Endothelial cell of umbilical vein (primary cell): ENCODE measurements around the gene ROBO2. TPM values are rescaled to one million over a fixed set of nuclear protein-coding genes. Genes with fewer than 3 reads are reported as not detected.

Source experiments
- BruUV-seq: library from RNA; stranded (reverse); fragments of 400-500 nt; replicated peaks from 2 replicates; lab custom pipeline; 2021; lab: Mats Ljungman, UMichigan
- CTCF ChIA-PET: fragments of 300-600, 350-600 bp; sonication (Branson Sonifier 250); formaldehyde crosslinking; loops from one replicate; lab custom pipeline; 2021; ENCODE audit warnings: antibody characterized with exemption, inconsistent platforms; lab: Charles Lee
- POLR2A ChIA-PET: fragments of 300-600, 350-600 bp; sonication (Branson Sonifier 250); formaldehyde crosslinking; loops from one replicate; lab custom pipeline; 2021; ENCODE audit warnings: antibody characterized with exemption, inconsistent platforms; lab: Charles Lee
- DNase-seq: peaks from one replicate; pipeline ENCODE4 v3.0.0-alpha.2; 2011; ENCODE audit warnings: low read depth, low spot score
- FAIRE-seq: peaks from 2 replicates; lab custom pipeline; 2011; peaks lifted over from hg19 to GRCh38; lab: Jason Lieb, UNC
- H2AFZ ChIP-seq: 2 replicates; pipeline ENCODE4 v1.6.0; 2012; ENCODE audit warnings: low read depth, low read length, control low read depth, inconsistent platforms
- H3K27ac ChIP-seq: 2 replicates; pipeline ENCODE4 v1.5.1; 2011; ENCODE audit warnings: low read depth, mild to moderate bottlenecking, control low read depth, low read length, moderate library complexity; ENCODE audit not compliant: insufficient read depth
- H3K27me3 ChIP-seq, 2 experiments: 2 replicates each; pipeline versions ENCODE4 v1.6.0 to v1.6.1; 2011; ENCODE audit warnings: low read length in 2 of 2, mixed read lengths in 1 of 2; ENCODE audit not compliant: control insufficient read depth in 2 of 2, insufficient read depth in 2 of 2
- H3K36me3 ChIP-seq, 2 experiments: 2 replicates in 1 of 2; 3 replicates in 1 of 2; pipeline ENCODE4 v1.5.1; 2011; ENCODE audit warnings: low read length in 2 of 2, mild to moderate bottlenecking in 1 of 2, moderate library complexity in 1 of 2; ENCODE audit not compliant: control insufficient read depth in 2 of 2, insufficient read depth in 2 of 2; ENCODE audit errors: extremely low read depth in 1 of 2
- H3K4me1 ChIP-seq: 3 replicates; pipeline ENCODE4 v1.5.1; 2011; ENCODE audit warnings: mild to moderate bottlenecking, low read length; ENCODE audit not compliant: control insufficient read depth, insufficient read depth; ENCODE audit errors: extremely low read depth
- H3K4me2 ChIP-seq: 2 replicates; pipeline ENCODE4 v1.6.1; 2011; ENCODE audit warnings: low read length, control low read depth, mixed read lengths; ENCODE audit not compliant: insufficient read depth
- H3K4me3 ChIP-seq, 3 experiments: fragments of 200-600 bp in 1 of 3; sonication (generic), shearing (Covaris generic) in 1 of 3; replicated peaks in 1 of 3; 2 replicates each; pipeline ENCODE4 v1.5.1; 2011 to 2016; ENCODE audit warnings: control low read depth in 3 of 3, low read length in 3 of 3, mild to moderate bottlenecking in 2 of 3, inconsistent platforms in 1 of 3, low read depth in 1 of 3, moderate library complexity in 1 of 3; ENCODE audit not compliant: insufficient read depth in 1 of 3
- H3K79me2 ChIP-seq: 2 replicates; pipeline ENCODE4 v1.6.0; 2012; ENCODE audit warnings: low read length, inconsistent platforms; ENCODE audit not compliant: control insufficient read depth, insufficient read depth
- H3K9ac ChIP-seq: replicated peaks from 2 replicates; pipeline ENCODE3; 2011; ENCODE audit warnings: low read length, control low read depth; ENCODE audit not compliant: insufficient read depth; ENCODE audit errors: extremely low read depth
- H3K9me1 ChIP-seq: replicated peaks from 3 replicates; pipeline ENCODE4 v1.6.0; 2011; ENCODE audit warnings: mild to moderate bottlenecking, low read length; ENCODE audit not compliant: control insufficient read depth, insufficient read depth; ENCODE audit errors: extremely low read depth
- H3K9me3 ChIP-seq: replicated peaks from 2 replicates; pipeline ENCODE4 v1.5.1; 2012; ENCODE audit warnings: low read length, inconsistent platforms; ENCODE audit not compliant: control insufficient read depth, insufficient read depth
- H4K20me1 ChIP-seq: replicated peaks from 2 replicates; pipeline ENCODE3; 2011; ENCODE audit warnings: mild to moderate bottlenecking, low read length; ENCODE audit not compliant: control insufficient read depth, insufficient read depth; ENCODE audit errors: extremely low read depth
- EZH2 ChIP-seq: IDR thresholded peaks from 2 replicates; pipeline ENCODE4 v1.6.1; 2012; ENCODE audit warnings: borderline replicate concordance, low read depth, mild to moderate bottlenecking, moderate library complexity, low read length, inconsistent platforms; ENCODE audit not compliant: severe bottlenecking
- FOS ChIP-seq: IDR thresholded peaks from 2 replicates; pipeline ENCODE4 v1.6.1; 2011; ENCODE audit warnings: mild to moderate bottlenecking, low read length, moderate library complexity, borderline replicate concordance; ENCODE audit not compliant: insufficient read depth
- GATA2 ChIP-seq: IDR thresholded peaks from 2 replicates; pipeline ENCODE4 v1.7.0; 2011; ENCODE audit warnings: low read depth, mild to moderate bottlenecking, moderate library complexity, mixed read lengths, low read length; ENCODE audit not compliant: insufficient read length, insufficient read depth
- JUN ChIP-seq: IDR thresholded peaks from 2 replicates; pipeline ENCODE4 v1.6.1; 2011; ENCODE audit warnings: borderline replicate concordance, low read depth; ENCODE audit not compliant: insufficient read length, insufficient read depth
- MYC ChIP-seq: IDR thresholded peaks from one replicate; pipeline ENCODE4 v1.6.1; 2011; ENCODE audit warnings: mild to moderate bottlenecking, low read depth, low read length
- POLR2A ChIP-seq: IDR thresholded peaks from 2 replicates; pipeline ENCODE4 v1.6.1; 2012; ENCODE audit warnings: low read depth, mild to moderate bottlenecking, control low read depth, low read length
- POLR2AphosphoS5 ChIP-seq: IDR thresholded peaks from 2 replicates; pipeline ENCODE4 v1.6.1; 2012; ENCODE audit warnings: low read depth, mild to moderate bottlenecking, control low read depth, low read length, moderate library complexity; ENCODE audit not compliant: insufficient read depth
- dilution Hi-C: fragments of 300-500 bp; cut with MboI; formaldehyde crosslinking; loops from one replicate; pipeline ENCODE4 v1.15.0; 2019; ENCODE audit warnings: low sequenced_read_pairs; ENCODE audit not compliant: extremely low pct_ligation_motif_present
- intact Hi-C: fragments of 100-400 bp; cut with micrococcal nuclease; formaldehyde crosslinking; loops from one replicate; pipeline ENCODE4 v1.10.0; 2022
- polyA plus RNA-seq, 4 experiments: library from polyadenylated mRNA; depleted of rRNA in 3 of 4; stranded (reverse) in 3 of 4; unstranded in 1 of 4; fragments of >200 nt; gene quantifications; 2 replicates each; pipeline versions ENCODE4 v1.2.1 to v1.2.3, GENCODE V29; 2011 to 2012; ENCODE audit warnings: missing spikeins in 1 of 4
- total RNA-seq: library from RNA; stranded (reverse); gene quantifications from 2 replicates; pipeline ENCODE4 v1.2.3, GENCODE V29; 2021
- TF ChIP-seq, protein P1 (sequence below), 2 donors: IDR thresholded peaks; 1 replicate in 1 of 2; 2 replicates in 1 of 2; pipeline ENCODE4 v1.5.1; 2011; ENCODE audit warnings: low read length in 2 of 2, mild to moderate bottlenecking in 2 of 2, moderate library complexity in 2 of 2, control low read depth in 1 of 2, inconsistent platforms in 1 of 2, low read depth in 1 of 2; ENCODE audit not compliant: insufficient read depth in 1 of 2; ENCODE audit errors: extremely low read depth in 1 of 2
- TF ChIP-seq, protein P2 (sequence below): IDR thresholded peaks from 2 replicates; pipeline ENCODE4 v1.6.1; 2011; ENCODE audit not compliant: insufficient read depth, insufficient read length

ROBO2 gene
- total and polyA plus RNA-seq, 2 donors (not counting 3 experiments of a cell fraction or from before 2014, with no cell fraction given): not detected

DNA sequence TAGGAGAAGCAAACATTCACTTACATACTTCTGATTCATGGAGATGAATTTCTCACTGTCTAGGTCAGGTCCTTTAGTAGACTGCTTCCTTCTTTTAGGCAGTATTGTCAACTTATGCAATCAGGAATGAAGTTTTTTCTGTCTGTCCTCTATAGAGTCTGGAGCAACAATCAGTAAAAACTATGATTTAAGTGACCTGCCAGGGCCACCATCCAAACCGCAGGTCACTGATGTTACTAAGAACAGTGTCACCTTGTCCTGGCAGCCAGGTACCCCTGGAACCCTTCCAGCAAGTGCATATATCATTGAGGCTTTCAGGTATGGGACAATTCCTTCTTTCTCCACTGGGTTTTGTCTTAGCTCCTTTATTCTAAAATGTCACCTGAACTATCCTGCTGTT is 523.1 kb downstream of the ROBO2 start:
- intact Hi-C loops (no loop called here), dilution Hi-C loops (no loop called here)
- no peak for DNase-seq
- H3K4me2 ChIP-seq: no peak overlapping the region
- POLR2A ChIA-PET: no interaction called here
- no peak overlapping the region for H3K4me3 ChIP-seq
- no peak overlapping the region for H3K27ac ChIP-seq
- TF ChIP-seq MYC (no peak), EZH2 (no peak), JUN (no peak)
- TF ChIP-seq, protein P1, sequence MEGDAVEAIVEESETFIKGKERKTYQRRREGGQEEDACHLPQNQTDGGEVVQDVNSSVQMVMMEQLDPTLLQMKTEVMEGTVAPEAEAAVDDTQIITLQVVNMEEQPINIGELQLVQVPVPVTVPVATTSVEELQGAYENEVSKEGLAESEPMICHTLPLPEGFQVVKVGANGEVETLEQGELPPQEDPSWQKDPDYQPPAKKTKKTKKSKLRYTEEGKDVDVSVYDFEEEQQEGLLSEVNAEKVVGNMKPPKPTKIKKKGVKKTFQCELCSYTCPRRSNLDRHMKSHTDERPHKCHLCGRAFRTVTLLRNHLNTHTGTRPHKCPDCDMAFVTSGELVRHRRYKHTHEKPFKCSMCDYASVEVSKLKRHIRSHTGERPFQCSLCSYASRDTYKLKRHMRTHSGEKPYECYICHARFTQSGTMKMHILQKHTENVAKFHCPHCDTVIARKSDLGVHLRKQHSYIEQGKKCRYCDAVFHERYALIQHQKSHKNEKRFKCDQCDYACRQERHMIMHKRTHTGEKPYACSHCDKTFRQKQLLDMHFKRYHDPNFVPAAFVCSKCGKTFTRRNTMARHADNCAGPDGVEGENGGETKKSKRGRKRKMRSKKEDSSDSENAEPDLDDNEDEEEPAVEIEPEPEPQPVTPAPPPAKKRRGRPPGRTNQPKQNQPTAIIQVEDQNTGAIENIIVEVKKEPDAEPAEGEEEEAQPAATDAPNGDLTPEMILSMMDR (IDR thresholded peaks at IDR 0.05; ENCODE audit: extremely low read depth in 1 of 2, insufficient read depth in 1 of 2, low read depth in 1 of 2, low read length in 2 of 2): no peak
- TF ChIP-seq, protein P2, sequence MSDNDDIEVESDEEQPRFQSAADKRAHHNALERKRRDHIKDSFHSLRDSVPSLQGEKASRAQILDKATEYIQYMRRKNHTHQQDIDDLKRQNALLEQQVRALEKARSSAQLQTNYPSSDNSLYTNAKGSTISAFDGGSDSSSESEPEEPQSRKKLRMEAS: no peak
- H3K9me3 ChIP-seq: no peaks in the 10 kb centered on the region
- CTCF ChIA-PET: interaction anchor here (1.2 kb wide), 1 partner anchor 16 kb away, joined by 4 read pairs; no protein-coding TSS in a partner anchor
- no peaks in the 10 kb centered on the region for H3K36me3 ChIP-seq
- BruUV-seq: no TSS peak
- H2AFZ ChIP-seq: no peak overlapping the region
- no peak for FAIRE-seq
- no peaks in the 10 kb centered on the region for H4K20me1 ChIP-seq
- H3K9ac ChIP-seq: no peak overlapping the region
- H3K27me3 ChIP-seq: no peaks in the 10 kb centered on the region
- no peaks in the 10 kb centered on the region for H3K9me1 ChIP-seq
- no peaks in the 10 kb centered on the region for H3K79me2 ChIP-seq
- H3K4me1 ChIP-seq: no peaks in the 10 kb centered on the region

DNA sequence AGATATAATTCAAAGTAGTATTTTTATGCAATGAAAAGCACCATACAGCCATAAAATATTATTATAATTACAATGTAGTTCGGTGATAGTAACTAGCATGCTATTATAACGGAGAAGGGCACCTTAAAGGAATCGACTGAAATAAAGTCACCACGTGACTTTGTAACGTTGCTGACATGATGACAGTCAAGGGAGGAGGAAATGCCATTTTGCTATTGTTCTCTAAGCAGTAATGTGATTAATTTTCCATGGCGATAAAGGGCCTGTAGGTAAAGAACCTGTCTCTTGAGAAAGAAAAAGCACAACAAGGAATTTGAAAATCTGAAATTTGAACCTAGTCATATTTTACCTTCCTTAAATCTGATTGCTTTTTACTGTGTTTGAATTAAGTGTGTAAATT is 526.2 kb downstream of the ROBO2 start:
- ChIA-PET POLR2A (no interaction called here), CTCF (no interaction called here)
- H3K9me3 ChIP-seq: no peaks in the 10 kb centered on the region
- DNase-seq: no peak
- no peak overlapping the region for H2AFZ ChIP-seq
- H3K4me2 ChIP-seq: no peak overlapping the region
- no peak for FAIRE-seq
- no peak overlapping the region for H3K9ac ChIP-seq
- no peaks in the 10 kb centered on the region for H3K79me2 ChIP-seq
- H4K20me1 ChIP-seq: no peaks in the 10 kb centered on the region
- H3K27ac ChIP-seq: no peak overlapping the region
- H3K4me3 ChIP-seq: no peak overlapping the region
- no peak for TF ChIP-seq POLR2AphosphoS5
- no peak for TF ChIP-seq FOS
- TF ChIP-seq MYC: no peak
- TF ChIP-seq, protein P2: no peak
- no peak for TF ChIP-seq EZH2
- no peak for TF ChIP-seq POLR2A
- TF ChIP-seq, protein P1 (IDR thresholded peaks at IDR 0.05; ENCODE audit: extremely low read depth in 1 of 2, insufficient read depth in 1 of 2, low read depth in 1 of 2, low read length in 2 of 2): no peak
- no peak for TF ChIP-seq JUN
- TF ChIP-seq GATA2: no peak
- intact Hi-C loops (no loop called here), dilution Hi-C loops (no loop called here)
- no peaks in the 10 kb centered on the region for H3K27me3 ChIP-seq
- no TSS peak for BruUV-seq
- no peaks in the 10 kb centered on the region for H3K4me1 ChIP-seq
- no peaks in the 10 kb centered on the region for H3K36me3 ChIP-seq
- H3K9me1 ChIP-seq: no peaks in the 10 kb centered on the region
